Loucy (cell line): ENCODE measurements around the gene PRKCQ.

ENCODE experiments used
- CTCF ChIP-seq: fragments of 200-600 bp; sonication (generic); conservative IDR thresholded peaks from 2 replicates; pipeline ENCODE4 v1.5.1; 2014; ENCODE audit warnings: mild to moderate bottlenecking, antibody characterized with exemption, low read length
- EZH2phosphoT487 ChIP-seq: fragments of 200-600 bp; IDR thresholded peaks from 2 replicates; pipeline ENCODE4 v1.6.1; 2018; ENCODE audit warnings: antibody characterized with exemption, mild to moderate bottlenecking, moderate library complexity, borderline replicate concordance

- TF ChIP-seq CTCF: no peak
- TF ChIP-seq EZH2phosphoT487: no peak
Observed at GRCh38 chr10:6423413-6424170, 156.5 kb downstream of the PRKCQ start.
